ENCODE results near the gene BTBD19. TPM values are rescaled to one million over a fixed set of nuclear protein-coding genes. Genes with fewer than 3 reads are reported as not detected.

BTBD19 gene
- total and polyA plus RNA-seq, 9 of the 15 experiments (the other 6 are each of a cell fraction or from before 2014, with no cell fraction given), result 0.22 to 2.0 (median 0.95) TPM

GRCh38 chr1:44807364-44808062 lies 810 bp upstream of the BTBD19 start (continued):
- 0 out of 2 replicates have a peak, but pooled peaks have one; percentile 39 for TF ChIP-seq ZNF707 (CRISPR knock-in tag; conservative IDR thresholded peaks at IDR 0.05)
- TF ChIP-seq ZBTB33 (CRISPR knock-in tag; IDR thresholded peaks at IDR 0.05), result peak; percentile 76
- TF ChIP-seq POLR2H (tag; IDR thresholded peaks at IDR 0.05; ENCODE audit: low read depth), result peak; percentile 91
- TF ChIP-seq JUN (IDR thresholded peaks at IDR 0.05; ENCODE audit: borderline replicate concordance, low read depth, low read length), result peak; percentile 46
- peak; percentile 98; the same call in 1 of the 2 replicates for TF ChIP-seq JUN (CRISPR knock-in tag; IDR thresholded peaks at IDR 0.05; ENCODE audit: borderline replicate concordance)
- TF ChIP-seq LARP7 (IDR thresholded peaks at IDR 0.05), result no peak; the same call in 1 of the 2 replicates
- TF ChIP-seq HOXB6 (CRISPR knock-in tag; IDR thresholded peaks at IDR 0.05; ENCODE audit: borderline replicate concordance), result no peak
- TF ChIP-seq ZNF384 (IDR thresholded peaks at IDR 0.05; ENCODE audit: low read depth, low read length), result no peak
- TF ChIP-seq CEBPG (CRISPR knock-in tag; IDR thresholded peaks at IDR 0.05), result peak; percentile 82; the same call in 1 of the 2 replicates
- TF ChIP-seq CEBPG (tag; conservative IDR thresholded peaks at IDR 0.05 in 1 of 2, IDR thresholded peaks at IDR 0.05 in 1 of 2), result peak in 1 of 2 experiments; percentile 60; a peak in 1 of 4 replicates
- TF ChIP-seq HMGN3 (IDR thresholded peaks at IDR 0.05; ENCODE audit: borderline replicate concordance, extremely low read depth, insufficient read length, low read depth, low read length), result peak; percentile 68
- peak; percentile 72; the same call in 1 of the 2 replicates for TF ChIP-seq ZNF445 (CRISPR knock-in tag; IDR thresholded peaks at IDR 0.05; ENCODE audit: low read depth)
- TF ChIP-seq GTF2B (IDR thresholded peaks at IDR 0.05; ENCODE audit: extremely low read depth, insufficient read length), result no peak
- TF ChIP-seq, protein P1, sequence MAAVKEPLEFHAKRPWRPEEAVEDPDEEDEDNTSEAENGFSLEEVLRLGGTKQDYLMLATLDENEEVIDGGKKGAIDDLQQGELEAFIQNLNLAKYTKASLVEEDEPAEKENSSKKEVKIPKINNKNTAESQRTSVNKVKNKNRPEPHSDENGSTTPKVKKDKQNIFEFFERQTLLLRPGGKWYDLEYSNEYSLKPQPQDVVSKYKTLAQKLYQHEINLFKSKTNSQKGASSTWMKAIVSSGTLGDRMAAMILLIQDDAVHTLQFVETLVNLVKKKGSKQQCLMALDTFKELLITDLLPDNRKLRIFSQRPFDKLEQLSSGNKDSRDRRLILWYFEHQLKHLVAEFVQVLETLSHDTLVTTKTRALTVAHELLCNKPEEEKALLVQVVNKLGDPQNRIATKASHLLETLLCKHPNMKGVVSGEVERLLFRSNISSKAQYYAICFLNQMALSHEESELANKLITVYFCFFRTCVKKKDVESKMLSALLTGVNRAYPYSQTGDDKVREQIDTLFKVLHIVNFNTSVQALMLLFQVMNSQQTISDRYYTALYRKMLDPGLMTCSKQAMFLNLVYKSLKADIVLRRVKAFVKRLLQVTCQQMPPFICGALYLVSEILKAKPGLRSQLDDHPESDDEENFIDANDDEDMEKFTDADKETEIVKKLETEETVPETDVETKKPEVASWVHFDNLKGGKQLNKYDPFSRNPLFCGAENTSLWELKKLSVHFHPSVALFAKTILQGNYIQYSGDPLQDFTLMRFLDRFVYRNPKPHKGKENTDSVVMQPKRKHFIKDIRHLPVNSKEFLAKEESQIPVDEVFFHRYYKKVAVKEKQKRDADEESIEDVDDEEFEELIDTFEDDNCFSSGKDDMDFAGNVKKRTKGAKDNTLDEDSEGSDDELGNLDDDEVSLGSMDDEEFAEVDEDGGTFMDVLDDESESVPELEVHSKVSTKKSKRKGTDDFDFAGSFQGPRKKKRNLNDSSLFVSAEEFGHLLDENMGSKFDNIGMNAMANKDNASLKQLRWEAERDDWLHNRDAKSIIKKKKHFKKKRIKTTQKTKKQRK (IDR thresholded peaks at IDR 0.05; ENCODE audit: borderline replicate concordance, low read depth, low read length), result no peak
- no peak for TF ChIP-seq ZNF551 (CRISPR knock-in tag; IDR thresholded peaks at IDR 0.05)
- TF ChIP-seq EGR1 (conservative IDR thresholded peaks at IDR 0.05), result peak; percentile 99
- TF ChIP-seq ZC3H4 (CRISPR knock-in tag; IDR thresholded peaks at IDR 0.05; ENCODE audit: borderline replicate concordance), result no peak; the same call in 1 of the 2 replicates
- TF ChIP-seq NCOA4 (IDR thresholded peaks at IDR 0.05; ENCODE audit: partially characterized antibody), result no peak
- TF ChIP-seq, protein P2, sequence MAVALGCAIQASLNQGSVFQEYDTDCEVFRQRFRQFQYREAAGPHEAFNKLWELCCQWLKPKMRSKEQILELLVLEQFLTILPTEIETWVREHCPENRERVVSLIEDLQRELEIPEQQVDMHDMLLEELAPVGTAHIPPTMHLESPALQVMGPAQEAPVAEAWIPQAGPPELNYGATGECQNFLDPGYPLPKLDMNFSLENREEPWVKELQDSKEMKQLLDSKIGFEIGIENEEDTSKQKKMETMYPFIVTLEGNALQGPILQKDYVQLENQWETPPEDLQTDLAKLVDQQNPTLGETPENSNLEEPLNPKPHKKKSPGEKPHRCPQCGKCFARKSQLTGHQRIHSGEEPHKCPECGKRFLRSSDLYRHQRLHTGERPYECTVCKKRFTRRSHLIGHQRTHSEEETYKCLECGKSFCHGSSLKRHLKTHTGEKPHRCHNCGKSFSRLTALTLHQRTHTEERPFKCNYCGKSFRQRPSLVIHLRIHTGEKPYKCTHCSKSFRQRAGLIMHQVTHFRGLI (CRISPR knock-in tag; IDR thresholded peaks at IDR 0.05), result peak; percentile 81; the same call in 1 of the 2 replicates

Measured in K562 (cell line).